ENCODE measurements around the gene ARHGAP24. TPM values are rescaled to one million over a fixed set of nuclear protein-coding genes. Genes with fewer than 3 reads are reported as not detected.

ARHGAP24 gene
- total RNA-seq, 1 donor from 2014 or later, result 17.8 TPM

DNA sequence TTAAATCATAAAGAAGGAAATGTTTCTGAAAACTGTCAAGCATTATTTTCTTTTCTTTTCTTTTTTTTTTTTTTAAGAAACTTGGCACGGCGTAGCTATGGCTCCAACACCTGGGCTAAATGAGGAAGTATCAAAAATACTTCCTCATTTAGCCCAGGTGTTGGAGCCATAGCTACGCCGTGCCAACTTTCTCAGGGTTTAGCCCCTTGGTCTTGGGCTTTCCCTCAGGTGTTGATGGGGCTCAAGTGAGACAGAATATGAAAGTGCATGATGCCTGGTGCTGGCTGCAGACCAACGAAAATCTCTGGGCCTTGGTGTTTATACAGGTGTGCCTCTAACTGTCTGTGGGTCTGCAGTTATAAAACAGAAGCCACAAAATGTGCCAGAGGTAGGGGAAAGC lies 132.7 kb downstream of the ARHGAP24 start:
- DNase-seq (ENCODE audit: low spot score, unreplicated experiment), result no peak
- no peaks in the 10 kb centered on the region for H3K9me3 Mint-ChIP-seq (ENCODE audit: low read depth)
- H3K4me1 Mint-ChIP-seq (ENCODE audit: low read depth), result no peaks in the 10 kb centered on the region
- H3K27me3 Mint-ChIP-seq, result no peaks in the 10 kb centered on the region
- no peak overlapping the region for H3K27ac Mint-ChIP-seq
- H3K4me3 Mint-ChIP-seq (ENCODE audit: low read depth), result no peak overlapping the region
- TF ChIP-seq, protein P1, sequence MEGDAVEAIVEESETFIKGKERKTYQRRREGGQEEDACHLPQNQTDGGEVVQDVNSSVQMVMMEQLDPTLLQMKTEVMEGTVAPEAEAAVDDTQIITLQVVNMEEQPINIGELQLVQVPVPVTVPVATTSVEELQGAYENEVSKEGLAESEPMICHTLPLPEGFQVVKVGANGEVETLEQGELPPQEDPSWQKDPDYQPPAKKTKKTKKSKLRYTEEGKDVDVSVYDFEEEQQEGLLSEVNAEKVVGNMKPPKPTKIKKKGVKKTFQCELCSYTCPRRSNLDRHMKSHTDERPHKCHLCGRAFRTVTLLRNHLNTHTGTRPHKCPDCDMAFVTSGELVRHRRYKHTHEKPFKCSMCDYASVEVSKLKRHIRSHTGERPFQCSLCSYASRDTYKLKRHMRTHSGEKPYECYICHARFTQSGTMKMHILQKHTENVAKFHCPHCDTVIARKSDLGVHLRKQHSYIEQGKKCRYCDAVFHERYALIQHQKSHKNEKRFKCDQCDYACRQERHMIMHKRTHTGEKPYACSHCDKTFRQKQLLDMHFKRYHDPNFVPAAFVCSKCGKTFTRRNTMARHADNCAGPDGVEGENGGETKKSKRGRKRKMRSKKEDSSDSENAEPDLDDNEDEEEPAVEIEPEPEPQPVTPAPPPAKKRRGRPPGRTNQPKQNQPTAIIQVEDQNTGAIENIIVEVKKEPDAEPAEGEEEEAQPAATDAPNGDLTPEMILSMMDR (IDR thresholded peaks at IDR 0.05; ENCODE audit: unreplicated experiment), result no peak
- no peaks in the 10 kb centered on the region for H3K36me3 Mint-ChIP-seq (ENCODE audit: insufficient read depth)

DNA sequence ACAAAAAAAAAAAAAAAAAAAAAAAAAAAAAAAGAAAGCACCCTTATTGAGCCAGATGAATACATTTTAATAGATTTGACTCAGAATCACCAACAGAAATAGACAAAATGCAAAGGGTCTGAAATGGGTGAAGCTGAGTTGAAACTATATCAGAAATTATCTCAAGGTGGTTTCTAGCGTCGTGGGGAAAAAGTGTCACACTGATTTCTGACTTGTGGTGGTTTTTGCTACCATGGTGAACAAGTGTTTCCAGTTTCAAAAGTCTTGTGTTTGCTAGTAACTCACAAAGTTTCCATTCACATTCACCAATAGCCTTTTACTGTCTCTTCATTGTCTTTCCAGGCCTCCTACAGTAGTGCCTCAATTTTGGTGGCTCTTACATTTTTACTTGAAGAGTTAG lies 135.5 kb downstream of the ARHGAP24 start:
- no peak overlapping the region for H3K4me3 Mint-ChIP-seq (ENCODE audit: low read depth)
- no peaks in the 10 kb centered on the region for H3K27me3 Mint-ChIP-seq
- no peaks in the 10 kb centered on the region for H3K9me3 Mint-ChIP-seq (ENCODE audit: low read depth)
- H3K27ac Mint-ChIP-seq, result no peak overlapping the region
- TF ChIP-seq, protein P1 (IDR thresholded peaks at IDR 0.05; ENCODE audit: unreplicated experiment), result no peak
- no peaks in the 10 kb centered on the region for H3K4me1 Mint-ChIP-seq (ENCODE audit: low read depth)
- H3K36me3 Mint-ChIP-seq (ENCODE audit: insufficient read depth), result no peaks in the 10 kb centered on the region
- DNase-seq (ENCODE audit: low spot score, unreplicated experiment), result no peak

DNA sequence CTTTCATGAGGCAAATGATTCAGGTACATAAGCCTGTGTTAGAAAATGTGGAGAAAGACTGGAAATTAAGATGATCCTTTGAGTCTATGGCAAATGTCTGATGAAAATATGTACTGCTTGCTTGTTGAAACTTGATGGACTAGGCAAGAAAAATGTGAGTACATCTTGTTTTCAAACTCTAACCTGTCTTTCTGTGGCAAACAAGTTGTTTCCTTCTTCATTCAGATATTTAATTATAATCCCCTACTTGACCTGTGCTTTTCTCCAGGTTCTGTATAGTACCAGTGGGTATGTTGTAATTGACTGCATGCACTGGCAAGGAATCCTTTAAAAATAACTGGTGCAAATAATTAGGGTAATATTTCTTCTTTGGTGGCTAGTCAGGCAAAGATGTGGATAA lies 136.7 kb downstream of the ARHGAP24 start:
- no peaks in the 10 kb centered on the region for H3K27me3 Mint-ChIP-seq
- H3K4me3 Mint-ChIP-seq (ENCODE audit: low read depth), result no peak overlapping the region
- no peak for DNase-seq (ENCODE audit: low spot score, unreplicated experiment)
- H3K27ac Mint-ChIP-seq, result no peak overlapping the region
- no peaks in the 10 kb centered on the region for H3K9me3 Mint-ChIP-seq (ENCODE audit: low read depth)
- no peaks in the 10 kb centered on the region for H3K36me3 Mint-ChIP-seq (ENCODE audit: insufficient read depth)
- H3K4me1 Mint-ChIP-seq (ENCODE audit: low read depth), result no peaks in the 10 kb centered on the region
- TF ChIP-seq, protein P1 (IDR thresholded peaks at IDR 0.05; ENCODE audit: unreplicated experiment), result no peak

DNA sequence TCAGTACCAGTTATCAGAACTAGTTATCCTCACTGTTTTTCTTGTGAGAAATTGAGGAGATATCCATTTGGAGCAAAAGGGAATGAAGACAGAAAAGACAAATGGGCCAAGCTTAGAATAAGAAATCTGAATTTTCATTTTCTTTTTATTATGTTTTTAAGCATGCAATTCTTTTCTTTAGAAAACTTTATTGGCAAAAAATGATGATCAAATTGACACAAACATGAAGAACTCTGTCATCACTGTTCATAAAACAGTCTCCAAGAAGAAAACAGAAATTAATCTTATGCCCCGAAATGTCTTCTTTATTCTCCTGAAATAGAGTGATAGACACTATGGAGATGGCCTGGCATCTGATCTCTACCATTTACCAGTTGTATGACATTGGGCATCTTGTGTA lies 139.0 kb downstream of the ARHGAP24 start:
- H3K27ac Mint-ChIP-seq, result no peak overlapping the region
- TF ChIP-seq, protein P1 (IDR thresholded peaks at IDR 0.05; ENCODE audit: unreplicated experiment), result no peak

DNA sequence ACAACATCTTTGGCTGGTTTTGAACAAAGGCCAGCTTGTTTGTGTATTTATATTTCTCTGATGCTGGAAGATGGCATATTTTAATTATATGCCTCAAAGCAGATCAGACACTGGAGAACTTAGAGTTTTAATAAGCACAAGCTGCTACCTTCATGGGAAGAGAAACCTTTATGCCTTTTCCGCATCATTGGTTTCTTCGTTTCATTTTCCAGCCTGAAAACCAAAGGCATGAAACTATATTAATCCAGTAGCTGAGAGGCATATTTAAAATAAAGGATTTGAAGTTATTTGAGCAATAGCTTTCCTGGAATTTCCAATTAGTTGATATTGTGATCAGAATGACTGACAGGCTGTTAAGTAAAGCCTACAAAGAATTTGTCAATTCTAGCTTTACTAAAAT lies 141.0 kb downstream of the ARHGAP24 start:
- TF ChIP-seq, protein P1 (IDR thresholded peaks at IDR 0.05; ENCODE audit: unreplicated experiment), result no peak
- Mint-ChIP-seq H3K4me1 (ENCODE audit: low read depth) (no peaks in the 10 kb centered on the region), H3K36me3 (ENCODE audit: insufficient read depth) (no peaks in the 10 kb centered on the region)

More for the DNA sequence above, 139.0 kb downstream of the ARHGAP24 start:
- no peaks in the 10 kb centered on the region for H3K9me3 Mint-ChIP-seq (ENCODE audit: low read depth)
- no peaks in the 10 kb centered on the region for H3K36me3 Mint-ChIP-seq (ENCODE audit: insufficient read depth)
- no peaks in the 10 kb centered on the region for H3K4me1 Mint-ChIP-seq (ENCODE audit: low read depth)
- no peaks in the 10 kb centered on the region for H3K27me3 Mint-ChIP-seq
- no peak overlapping the region for H3K4me3 Mint-ChIP-seq (ENCODE audit: low read depth)
- no peak for DNase-seq (ENCODE audit: low spot score, unreplicated experiment)

More for the DNA sequence above, 141.0 kb downstream of the ARHGAP24 start:
- Mint-ChIP-seq H3K27ac (no peak overlapping the region), H3K9me3 (ENCODE audit: low read depth) (no peaks in the 10 kb centered on the region), H3K4me3 (ENCODE audit: low read depth) (no peak overlapping the region), H3K27me3 (no peaks in the 10 kb centered on the region)
- no peak for DNase-seq (ENCODE audit: low spot score, unreplicated experiment)

All from progenitor cell of endocrine pancreas (in vitro differentiated cells).